Stomach smooth muscle (tissue), 2 donors: ENCODE data around the gene TRNP1.
"Not testable (repeated sequence)": the region's sequence is repeated elsewhere in the genome, so short reads cannot be mapped to it uniquely, and the experiment has no call there.

Source experiments
- H3K27ac ChIP-seq: one replicate; pipeline ENCODE4 v1.7.0; 2013; ENCODE audit warnings: mild to moderate bottlenecking, low read length, inconsistent platforms
- H3K27me3 ChIP-seq, 2 donors: one replicate each; pipeline ENCODE4 v1.7.0; 2013; ENCODE audit warnings: low read length in 2 of 2; ENCODE audit not compliant: insufficient read depth in 2 of 2, control insufficient read depth in 1 of 2
- H3K36me3 ChIP-seq, 2 donors: one replicate each; pipeline ENCODE4 v1.7.0; 2013; ENCODE audit warnings: low read length in 2 of 2; ENCODE audit not compliant: control insufficient read depth in 2 of 2, insufficient read depth in 2 of 2
- H3K4me1 ChIP-seq: one replicate; pipeline ENCODE4 v1.7.0; 2013; ENCODE audit warnings: low read length; ENCODE audit not compliant: control insufficient read depth, insufficient read depth
- H3K4me3 ChIP-seq, 2 donors: one replicate each; pipeline ENCODE4 v1.7.0; 2013; ENCODE audit warnings: low read length in 2 of 2
- H3K9ac ChIP-seq, 2 donors: one replicate each; pipeline ENCODE4 v1.7.0; 2013; ENCODE audit warnings: low read length in 2 of 2, mild to moderate bottlenecking in 1 of 2
- H3K9me3 ChIP-seq, 2 donors: one replicate each; pipeline ENCODE4 v1.7.0; 2013; ENCODE audit warnings: low read length in 2 of 2; ENCODE audit not compliant: control insufficient read depth in 2 of 2
- donor health status: healthy.
- donor health status: Pancreatic carcinoma.

The TRNP1 gene

GRCh38 chr1:26972390-26972789 is 21.1 kb upstream of the TRNP1 start:
- no peak overlapping the region for H3K9ac ChIP-seq
- H3K27ac ChIP-seq = no peak overlapping the region
- no peaks in the 10 kb centered on the region for H3K9me3 ChIP-seq
- H3K27me3 ChIP-seq = peaks cover 0 to 2% of the 10 kb centered on the region in 2 donors
- no peaks in the 10 kb centered on the region for H3K36me3 ChIP-seq
- H3K4me1 ChIP-seq = no peaks in the 10 kb centered on the region
- H3K4me3 ChIP-seq = no peak overlapping the region

GRCh38 chr1:26972821-26973220 is 20.7 kb upstream of the TRNP1 start:
- Histone ChIP-seq H3K9me3 (no peaks in the 10 kb centered on the region), H3K27ac (no peak overlapping the region), H3K4me3 (no peak overlapping the region)

GRCh38 chr1:26976621-26977510 is 16.6 kb upstream of the TRNP1 start:
- Histone ChIP-seq H3K9ac (no peak overlapping the region), H3K27ac (no peak overlapping the region), H3K27me3 (peaks cover 0 to 5% of the 10 kb centered on the region in 2 donors), H3K9me3 (no peaks in the 10 kb centered on the region), H3K4me1 (no peaks in the 10 kb centered on the region), H3K4me3 (no peak overlapping the region), H3K36me3 (no peaks in the 10 kb centered on the region)

More at GRCh38 chr1:26972821-26973220, 20.7 kb upstream of the TRNP1 start:
- Histone ChIP-seq H3K36me3 (no peaks in the 10 kb centered on the region), H3K9ac (no peak overlapping the region), H3K27me3 (peaks cover 0 to 2% of the 10 kb centered on the region in 2 donors), H3K4me1 (no peaks in the 10 kb centered on the region)

GRCh38 chr1:26978901-26979300 is 14.6 kb upstream of the TRNP1 start:
- H3K9me3 ChIP-seq = no peaks in the 10 kb centered on the region
- H3K27me3 ChIP-seq = peaks cover 0 to 5% of the 10 kb centered on the region in 2 donors
- H3K27ac ChIP-seq = no peak overlapping the region
- no peak overlapping the region for H3K4me3 ChIP-seq
- no peaks in the 10 kb centered on the region for H3K36me3 ChIP-seq
- H3K9ac ChIP-seq = no peak overlapping the region
- H3K4me1 ChIP-seq = no peaks in the 10 kb centered on the region

DNA sequence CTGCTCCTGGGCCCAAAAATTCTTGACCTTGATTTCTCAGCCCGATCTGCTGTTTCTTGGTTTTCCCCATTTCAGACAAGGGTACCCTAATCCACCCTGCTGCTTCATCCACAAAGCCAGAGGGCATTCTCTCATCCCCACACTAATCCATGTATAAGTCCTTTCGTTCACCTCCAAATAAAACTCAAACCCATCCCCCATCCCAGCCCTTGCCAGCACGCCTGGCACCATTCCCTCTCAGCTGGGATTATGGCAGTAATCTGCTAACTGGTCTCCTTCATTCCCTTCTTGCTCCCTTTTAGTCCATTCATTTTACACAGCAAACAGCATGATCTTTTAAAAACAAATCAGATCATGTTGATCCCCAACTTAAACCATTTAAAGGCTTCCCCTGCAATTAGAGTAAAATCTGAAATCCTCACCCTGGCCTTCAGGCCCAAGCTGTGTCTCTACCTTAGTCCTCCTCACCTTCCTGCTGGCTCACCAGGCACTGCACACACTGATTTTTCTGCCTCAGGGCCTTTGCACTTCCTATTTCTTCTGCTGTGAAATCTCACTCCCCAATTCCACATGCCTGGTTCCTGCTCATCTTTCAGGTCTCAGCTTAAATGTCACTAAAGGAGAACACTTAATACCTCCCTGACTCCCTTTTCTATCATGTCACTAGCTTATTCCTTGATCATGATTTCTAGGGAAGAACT is 12.2 kb upstream of the TRNP1 start:
- Histone ChIP-seq H3K4me1 (no peaks in the 10 kb centered on the region), H3K4me3 (no peak overlapping the region), H3K9me3 (no peaks in the 10 kb centered on the region), H3K36me3 (no peaks in the 10 kb centered on the region), H3K27me3 (peaks cover 0 to 5% of the 10 kb centered on the region in 2 donors), H3K9ac (no peak overlapping the region), H3K27ac (no peak overlapping the region)

GRCh38 chr1:26983863-26984262 is 9.6 kb upstream of the TRNP1 start:
- no peaks in the 10 kb centered on the region for H3K9me3 ChIP-seq
- H3K27me3 ChIP-seq = peaks cover 0 to 5% of the 10 kb centered on the region in 2 donors
- H3K27ac ChIP-seq = no peak overlapping the region
- H3K4me3 ChIP-seq = no peak overlapping the region
- no peak overlapping the region for H3K9ac ChIP-seq
- no peaks in the 10 kb centered on the region for H3K4me1 ChIP-seq
- no peaks in the 10 kb centered on the region for H3K36me3 ChIP-seq

- no peak overlapping the region for H3K4me3 ChIP-seq
- H3K27me3 ChIP-seq = peaks cover 0 to 5% of the 10 kb centered on the region in 2 donors
- H3K36me3 ChIP-seq = no peaks in the 10 kb centered on the region
- H3K9ac ChIP-seq = no peak overlapping the region
- H3K4me1 ChIP-seq = no peaks in the 10 kb centered on the region
- no peaks in the 10 kb centered on the region for H3K9me3 ChIP-seq
- H3K27ac ChIP-seq = no peak overlapping the region
Measured at GRCh38 chr1:26984291-26984690, 9.2 kb upstream of the TRNP1 start.

GRCh38 chr1:26986658-26987057 is 6.8 kb upstream of the TRNP1 start:
- Histone ChIP-seq H3K36me3 (no peaks in the 10 kb centered on the region), H3K27me3 (peaks cover under 1 to 2% of the 10 kb centered on the region in 2 donors), H3K27ac (no peak overlapping the region), H3K4me1 (no peaks in the 10 kb centered on the region), H3K9ac (no peak overlapping the region), H3K9me3 (no peaks in the 10 kb centered on the region), H3K4me3 (no peak overlapping the region)

GRCh38 chr1:26989403-26990109 is 3.9 kb upstream of the TRNP1 start:
- H3K4me3 ChIP-seq, H3K36me3 ChIP-seq, H3K9me3 ChIP-seq, H3K27ac ChIP-seq, H3K27me3 ChIP-seq, H3K9ac ChIP-seq, H3K4me1 ChIP-seq: not testable (repeated sequence)

DNA sequence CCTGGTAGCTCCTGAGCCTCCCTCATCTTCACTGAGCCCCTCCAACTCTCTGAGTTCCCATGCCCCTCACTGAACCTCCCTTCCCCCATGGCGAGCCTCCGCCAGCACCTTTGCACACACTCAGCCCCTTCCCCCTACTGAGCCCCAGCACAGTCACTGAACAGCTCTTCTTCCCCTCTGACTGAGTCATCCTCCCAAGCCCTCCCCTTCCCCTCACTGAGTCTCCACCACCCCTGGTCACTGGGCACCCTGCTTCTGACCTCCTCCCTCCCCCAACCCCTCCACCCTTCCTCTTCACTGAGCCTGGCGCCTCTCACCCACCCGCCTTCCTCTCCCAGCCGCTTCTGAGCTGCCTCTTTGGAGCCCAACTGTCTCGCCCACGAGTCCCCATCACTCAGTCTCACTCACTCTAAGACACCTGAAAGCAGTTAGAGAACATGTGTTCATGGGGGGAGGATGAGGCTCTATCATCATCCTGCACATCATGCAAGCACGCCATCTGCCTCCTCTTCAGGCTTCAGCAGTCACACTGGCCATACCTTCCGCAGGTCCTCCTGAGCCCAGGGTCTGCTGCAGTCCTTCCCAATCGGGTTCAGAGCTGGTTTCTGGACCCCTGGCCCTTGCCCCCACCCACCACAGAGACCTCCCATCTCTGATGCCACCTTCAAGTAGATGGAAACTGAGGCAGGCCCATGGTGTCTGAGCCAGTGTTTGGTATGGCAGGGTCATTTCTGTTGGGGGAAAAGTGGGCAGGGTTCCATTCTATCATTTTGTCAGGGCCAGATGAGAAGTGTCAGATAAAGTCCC is 2.0 kb upstream of the TRNP1 start:
- Histone ChIP-seq H3K9me3 (no peaks in the 10 kb centered on the region), H3K36me3 (no peaks in the 10 kb centered on the region), H3K27ac (no peak overlapping the region), H3K9ac (no peak overlapping the region), H3K27me3 (peaks cover 7 to 13% of the 10 kb centered on the region in 2 donors), H3K4me1 (peaks cover 27% of the 10 kb centered on the region), H3K4me3 (no peak overlapping the region)
